ENCODE results near the gene DAAM1.

GRCh38 chr14:59308086-59308485 lies 119.6 kb downstream of the DAAM1 start:
- TF ChIP-seq NFIC (IDR thresholded peaks at IDR 0.05; ENCODE audit: borderline replicate concordance) (no peak), CTCF (IDR thresholded peaks at IDR 0.05) (no peak), EZH2phosphoT487 (IDR thresholded peaks at IDR 0.05; ENCODE audit: borderline replicate concordance, low read depth) (no peak)
